Measurements from ENCODE around the gene BBOX1. TPM values are rescaled to one million over a fixed set of nuclear protein-coding genes. Genes with fewer than 3 reads are reported as not detected.

Gene BBOX1
- total RNA-seq, 2 experiments from 2014 or later: not detected

DNA sequence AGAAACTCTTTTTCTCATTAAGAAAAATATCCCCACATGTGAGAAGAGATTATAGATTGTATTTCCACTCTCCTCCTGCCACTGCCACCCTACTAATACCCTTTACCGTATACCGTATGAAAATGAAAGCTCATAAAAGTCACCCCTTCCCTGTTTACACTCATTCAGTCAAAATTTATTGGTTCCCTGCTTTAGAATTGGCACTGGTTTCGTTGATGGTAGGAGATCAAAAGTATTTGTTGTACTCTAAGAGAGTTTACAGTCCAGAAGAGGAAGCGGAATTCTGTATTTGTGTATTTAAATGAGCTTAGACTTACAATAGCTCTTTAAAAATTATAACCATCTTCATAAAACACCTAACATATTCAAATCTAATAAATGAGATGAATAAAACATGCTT is 68.2 kb downstream of the BBOX1 start:
- no peaks in the 10 kb centered on the region for H3K36me3 ChIP-seq (ENCODE audit: insufficient read depth, low read length)
- TF ChIP-seq, protein P1, sequence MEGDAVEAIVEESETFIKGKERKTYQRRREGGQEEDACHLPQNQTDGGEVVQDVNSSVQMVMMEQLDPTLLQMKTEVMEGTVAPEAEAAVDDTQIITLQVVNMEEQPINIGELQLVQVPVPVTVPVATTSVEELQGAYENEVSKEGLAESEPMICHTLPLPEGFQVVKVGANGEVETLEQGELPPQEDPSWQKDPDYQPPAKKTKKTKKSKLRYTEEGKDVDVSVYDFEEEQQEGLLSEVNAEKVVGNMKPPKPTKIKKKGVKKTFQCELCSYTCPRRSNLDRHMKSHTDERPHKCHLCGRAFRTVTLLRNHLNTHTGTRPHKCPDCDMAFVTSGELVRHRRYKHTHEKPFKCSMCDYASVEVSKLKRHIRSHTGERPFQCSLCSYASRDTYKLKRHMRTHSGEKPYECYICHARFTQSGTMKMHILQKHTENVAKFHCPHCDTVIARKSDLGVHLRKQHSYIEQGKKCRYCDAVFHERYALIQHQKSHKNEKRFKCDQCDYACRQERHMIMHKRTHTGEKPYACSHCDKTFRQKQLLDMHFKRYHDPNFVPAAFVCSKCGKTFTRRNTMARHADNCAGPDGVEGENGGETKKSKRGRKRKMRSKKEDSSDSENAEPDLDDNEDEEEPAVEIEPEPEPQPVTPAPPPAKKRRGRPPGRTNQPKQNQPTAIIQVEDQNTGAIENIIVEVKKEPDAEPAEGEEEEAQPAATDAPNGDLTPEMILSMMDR (IDR thresholded peaks at IDR 0.05): no peak
- H3K27ac ChIP-seq (ENCODE audit: low read depth in 1 of 2, low read length in 2 of 2): no peak overlapping the region
- H3K9me3 Mint-ChIP-seq: peaks cover 2% of the 10 kb centered on the region
- H3K4me1 ChIP-seq (ENCODE audit: insufficient read depth, low read length): no peaks in the 10 kb centered on the region
- H3K9me3 ChIP-seq (ENCODE audit: control insufficient read depth in 1 of 2, insufficient read depth in 1 of 2, low read length in 2 of 2): no peaks in the 10 kb centered on the region
- intact Hi-C loops (cut with DNase I, micrococcal nuclease): no loop called here
- no peak overlapping the region for H3K4me3 Mint-ChIP-seq
- CTCF ChIA-PET: no interaction called here
- peaks cover 5% of the 10 kb centered on the region for H3K27me3 Mint-ChIP-seq
- POLR2A ChIA-PET: no interaction called here
- H3K27me3 ChIP-seq (ENCODE audit: control insufficient read depth in 1 of 2, insufficient read depth in 2 of 2, low read length in 2 of 2): no peaks in the 10 kb centered on the region
- DNase-seq: no peak
- H3K36me3 Mint-ChIP-seq (ENCODE audit: low read depth): no peaks in the 10 kb centered on the region
- no peaks in the 10 kb centered on the region for H3K4me1 Mint-ChIP-seq (ENCODE audit: low read depth)
- H3K27ac Mint-ChIP-seq: no peak overlapping the region
- no peak for ATAC-seq (ENCODE audit: poor library complexity)
- H3K4me3 ChIP-seq (ENCODE audit: low read length): no peak overlapping the region

DNA sequence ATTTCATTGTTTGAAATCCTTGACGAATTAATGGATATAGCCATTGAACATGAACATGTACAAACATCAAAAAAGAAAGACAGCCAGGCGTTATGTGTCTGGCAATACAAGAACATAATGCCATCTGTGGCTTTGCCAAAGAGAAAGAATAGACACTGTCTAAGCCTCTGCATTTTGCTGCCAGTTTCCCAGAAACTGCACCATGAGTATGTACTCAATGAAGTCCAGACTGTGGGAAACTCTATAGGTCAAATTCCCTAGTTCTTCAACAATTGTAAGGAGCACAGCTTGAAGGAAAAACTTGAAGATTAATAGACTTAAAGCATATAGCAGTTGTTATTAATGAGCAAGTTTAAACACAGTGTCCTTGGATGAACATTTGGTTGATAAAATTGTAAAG is 71.3 kb downstream of the BBOX1 start:
- Mint-ChIP-seq H3K27me3 (no peaks in the 10 kb centered on the region), H3K27ac (no peak overlapping the region), H3K36me3 (ENCODE audit: low read depth) (no peaks in the 10 kb centered on the region), H3K9me3 (peaks cover 2% of the 10 kb centered on the region), H3K4me1 (ENCODE audit: low read depth) (no peaks in the 10 kb centered on the region), H3K4me3 (no peak overlapping the region)
- Histone ChIP-seq H3K9me3 (ENCODE audit: control insufficient read depth in 1 of 2, insufficient read depth in 1 of 2, low read length in 2 of 2) (no peaks in the 10 kb centered on the region), H3K27me3 (ENCODE audit: control insufficient read depth in 1 of 2, insufficient read depth in 2 of 2, low read length in 2 of 2) (no peaks in the 10 kb centered on the region), H3K4me3 (ENCODE audit: low read length) (no peak overlapping the region), H3K27ac (ENCODE audit: low read depth in 1 of 2, low read length in 2 of 2) (no peak overlapping the region), H3K4me1 (ENCODE audit: insufficient read depth, low read length) (no peaks in the 10 kb centered on the region), H3K36me3 (ENCODE audit: insufficient read depth, low read length) (no peaks in the 10 kb centered on the region)
- TF ChIP-seq, protein P1 (IDR thresholded peaks at IDR 0.05): no peak
- intact Hi-C loops (cut with DNase I, micrococcal nuclease): no loop called here
- ATAC-seq (ENCODE audit: poor library complexity) (no peak), DNase-seq (no peak)
- ChIA-PET CTCF (no interaction called here), POLR2A (no interaction called here)

DNA sequence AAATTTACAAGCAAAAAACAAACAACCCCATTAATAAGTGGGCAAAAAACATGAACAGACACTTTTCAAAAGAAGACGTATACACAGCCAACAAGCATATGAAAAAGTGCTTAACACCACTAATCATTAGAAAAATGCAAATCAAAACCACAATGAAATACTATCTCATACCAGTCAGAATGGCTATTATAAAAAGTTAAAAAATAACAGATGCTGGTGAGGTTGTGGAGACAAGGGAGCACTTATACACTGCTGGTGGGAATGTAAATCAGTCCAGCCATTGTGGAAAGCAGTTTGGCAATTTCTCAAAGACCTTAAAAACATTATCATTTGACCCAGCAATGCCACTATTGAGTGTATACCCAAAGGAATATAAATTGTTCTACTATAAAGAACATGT is 72.3 kb downstream of the BBOX1 start:
- DNase-seq (no peak), ATAC-seq (ENCODE audit: poor library complexity) (no peak)
- no peak overlapping the region for H3K27ac Mint-ChIP-seq
- H3K4me1 Mint-ChIP-seq (ENCODE audit: low read depth): no peaks in the 10 kb centered on the region
- Histone ChIP-seq H3K27ac (ENCODE audit: low read depth in 1 of 2, low read length in 2 of 2) (no peak overlapping the region), H3K9me3 (ENCODE audit: control insufficient read depth in 1 of 2, insufficient read depth in 1 of 2, low read length in 2 of 2) (no peaks in the 10 kb centered on the region), H3K27me3 (ENCODE audit: control insufficient read depth in 1 of 2, insufficient read depth in 2 of 2, low read length in 2 of 2) (no peaks in the 10 kb centered on the region), H3K4me3 (ENCODE audit: low read length) (no peak overlapping the region), H3K36me3 (ENCODE audit: insufficient read depth, low read length) (no peaks in the 10 kb centered on the region), H3K4me1 (ENCODE audit: insufficient read depth, low read length) (no peaks in the 10 kb centered on the region)
- no peaks in the 10 kb centered on the region for H3K27me3 Mint-ChIP-seq
- no peaks in the 10 kb centered on the region for H3K36me3 Mint-ChIP-seq (ENCODE audit: low read depth)
- TF ChIP-seq, protein P1 (IDR thresholded peaks at IDR 0.05): no peak
- ChIA-PET CTCF (no interaction called here), POLR2A (no interaction called here)
- no peak overlapping the region for H3K4me3 Mint-ChIP-seq
- H3K9me3 Mint-ChIP-seq: no peaks in the 10 kb centered on the region
- intact Hi-C loops (cut with DNase I, micrococcal nuclease): no loop called here
